Pons (tissue), 1 donor: ENCODE measurements around the gene HSPA1A.

Experiments
- DNase-seq: peaks from one replicate; pipeline ENCODE4 v3.0.0-alpha.2; 2016; ENCODE audit warnings: low spot score

Gene HSPA1A

GRCh38 chr6:31865205-31866118 is 50.1 kb downstream of the HSPA1A start:
- no peak for DNase-seq
